GM23248 (cell line): ENCODE results near the gene ITPKB.

Experiments used
- EZH2 ChIP-seq: fragments of 200-600 bp; sonication (generic); IDR thresholded peaks from 2 replicates; pipeline ENCODE4 v1.6.1; 2018; ENCODE audit warnings: antibody characterized with exemption, mild to moderate bottlenecking; ENCODE audit not compliant: insufficient read depth, poor library complexity, severe bottlenecking
- EZH2phosphoT487 ChIP-seq: fragments of 200-600 bp; sonication (generic); IDR thresholded peaks from 2 replicates; pipeline ENCODE4 v1.6.1; 2018; ENCODE audit warnings: antibody characterized with exemption, moderate library complexity, mild to moderate bottlenecking, low read depth; ENCODE audit not compliant: insufficient read depth

DNA sequence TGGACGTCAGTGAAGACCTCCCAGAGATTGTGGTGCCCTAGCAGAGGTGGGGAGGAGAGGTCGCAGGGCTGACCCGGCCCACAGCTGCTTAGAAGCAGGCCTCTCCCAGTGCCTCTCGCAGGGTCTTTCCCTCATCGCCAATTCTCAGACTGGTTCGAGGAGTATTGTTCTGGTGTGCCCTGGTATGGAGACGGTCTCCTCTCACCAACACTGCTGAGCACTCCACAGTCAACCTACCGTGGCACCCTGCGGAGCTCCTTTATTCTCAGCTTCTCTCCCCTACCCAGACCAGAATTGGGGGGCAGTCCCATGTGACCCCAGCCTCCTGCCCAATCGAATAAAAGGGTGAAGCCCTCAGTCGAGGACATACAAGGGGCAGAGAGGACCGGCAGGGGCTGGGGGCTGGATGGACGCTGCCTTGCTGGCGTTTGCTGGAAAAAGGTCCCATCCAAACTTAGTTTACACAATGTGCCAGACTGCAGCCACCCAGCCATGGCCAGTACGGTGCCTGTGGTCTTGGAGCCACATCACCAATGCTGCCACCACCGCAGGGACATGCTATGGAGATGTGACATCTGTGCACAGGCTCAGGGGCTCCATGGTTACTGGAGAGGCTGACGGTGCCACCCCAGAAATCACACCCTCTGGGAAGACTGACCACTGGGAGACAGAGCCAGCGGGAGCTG lies 109.7 kb downstream of the ITPKB start:
- no peak for TF ChIP-seq EZH2
- no peak for TF ChIP-seq EZH2phosphoT487
